ENCODE data around the gene ARHGAP10. TPM values are rescaled to one million over a fixed set of nuclear protein-coding genes. Genes with fewer than 3 reads are reported as not detected.
A peak's percentile ranks its signal among the peaks of the same experiment; 100 is the strongest.

Gene ARHGAP10
- total RNA-seq, 2 donors from 2014 or later: 14.6 to 23.3 TPM

GRCh38 chr4:148044912-148045352, 313.0 kb downstream of the ARHGAP10 start:
- peak; percentile 54 for ATAC-seq
- no peak for DNase-seq
- H3K9me3 ChIP-seq (ENCODE audit: control insufficient read depth, low read length, poor library complexity, severe bottlenecking): no peaks in the 10 kb centered on the region
- Mint-ChIP-seq H3K27me3 (no peaks in the 10 kb centered on the region), H3K4me3 (no peak overlapping the region), H3K4me1 (peaks cover 14% of the 10 kb centered on the region), H3K36me3 (ENCODE audit: low read depth) (peaks cover 4% of the 10 kb centered on the region), H3K27ac (no peak overlapping the region)

- no peaks in the 10 kb centered on the region for H3K27me3 Mint-ChIP-seq
- no peak overlapping the region for H3K27ac Mint-ChIP-seq
- peaks cover 2% of the 10 kb centered on the region for H3K36me3 Mint-ChIP-seq (ENCODE audit: low read depth)
- no peaks in the 10 kb centered on the region for H3K9me3 ChIP-seq (ENCODE audit: control insufficient read depth, low read length, poor library complexity, severe bottlenecking)
- ATAC-seq: no peak
- H3K4me3 Mint-ChIP-seq: no peak overlapping the region
- no peak for DNase-seq
- peaks cover 38% of the 10 kb centered on the region for H3K4me1 Mint-ChIP-seq
Observed at GRCh38 chr4:148048598-148048997, 316.7 kb downstream of the ARHGAP10 start.

- Mint-ChIP-seq H3K27ac (peak overlapping the region; percentile 85), H3K36me3 (ENCODE audit: low read depth) (peaks cover 2% of the 10 kb centered on the region), H3K4me3 (no peak overlapping the region), H3K4me1 (peaks cover 46% of the 10 kb centered on the region), H3K27me3 (no peaks in the 10 kb centered on the region)
- no peak for ATAC-seq
- no peak for DNase-seq
- no peaks in the 10 kb centered on the region for H3K9me3 ChIP-seq (ENCODE audit: control insufficient read depth, low read length, poor library complexity, severe bottlenecking)
Observed at GRCh38 chr4:148051403-148051802, 319.5 kb downstream of the ARHGAP10 start.

DNA sequence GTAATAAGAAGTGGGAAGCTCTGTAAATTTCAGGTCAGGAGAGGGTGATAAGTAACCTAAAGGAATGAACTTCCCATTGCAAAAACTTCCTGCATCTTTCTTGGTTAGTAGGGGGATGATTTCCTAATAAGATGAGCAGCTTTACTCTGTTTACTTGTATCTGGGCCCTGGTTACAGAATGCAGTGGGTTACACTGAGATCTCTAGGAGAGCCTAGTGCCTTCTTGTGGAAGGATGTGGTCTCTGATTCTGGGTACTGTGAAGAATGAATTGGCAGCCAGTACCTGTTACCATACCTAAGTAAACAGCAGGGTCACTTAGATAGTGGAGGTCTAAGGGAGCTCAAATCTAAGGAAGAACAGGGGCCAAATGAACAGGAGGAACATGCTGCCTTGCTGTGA, 320.6 kb downstream of the ARHGAP10 start:
- Mint-ChIP-seq H3K27me3 (no peaks in the 10 kb centered on the region), H3K36me3 (ENCODE audit: low read depth) (peaks cover 2% of the 10 kb centered on the region), H3K4me1 (peaks cover 48% of the 10 kb centered on the region), H3K27ac (peak overlapping the region; percentile 85), H3K4me3 (peak overlapping the region; percentile 73)
- ATAC-seq (peak; percentile 85), DNase-seq (no peak)
- no peaks in the 10 kb centered on the region for H3K9me3 ChIP-seq (ENCODE audit: control insufficient read depth, low read length, poor library complexity, severe bottlenecking)

DNA sequence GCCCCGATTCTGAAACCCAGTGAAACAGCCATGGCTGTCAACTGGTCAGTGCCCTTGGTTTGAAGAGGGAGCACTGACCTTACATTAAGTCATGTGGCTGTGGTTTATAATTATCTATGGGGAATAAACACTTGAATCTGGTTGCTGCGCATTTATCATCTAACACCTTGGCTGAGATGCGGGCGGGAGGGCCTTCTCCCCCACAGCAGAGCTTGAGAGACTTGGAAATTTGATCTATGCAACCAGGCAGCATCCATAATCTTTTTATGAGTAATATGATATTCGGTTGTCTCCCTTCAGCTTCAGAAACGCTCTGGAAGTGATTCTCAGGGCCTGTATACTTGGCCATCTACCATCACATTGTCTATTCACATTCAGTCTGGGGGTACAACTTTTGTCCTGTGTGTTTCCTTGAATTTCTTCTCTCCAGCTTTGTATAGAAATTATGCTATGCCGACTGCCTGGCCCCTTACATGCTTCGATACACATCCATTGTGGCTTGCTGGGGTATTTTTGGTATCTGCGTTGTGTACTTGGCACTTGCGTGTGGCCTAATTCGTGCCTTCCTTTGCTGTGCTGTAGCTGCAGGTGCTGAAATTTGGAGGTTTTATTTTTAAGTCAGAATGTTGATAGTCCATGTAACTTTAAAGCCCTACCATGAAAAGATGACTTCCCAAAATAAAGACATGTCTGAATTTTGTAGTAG, 321.6 kb downstream of the ARHGAP10 start:
- Mint-ChIP-seq H3K27me3 (no peaks in the 10 kb centered on the region), H3K4me3 (peak overlapping the region; percentile 44), H3K36me3 (ENCODE audit: low read depth) (peaks cover under 1% of the 10 kb centered on the region), H3K4me1 (peaks cover 57% of the 10 kb centered on the region), H3K27ac (peak overlapping the region; percentile 85)
- H3K9me3 ChIP-seq (ENCODE audit: control insufficient read depth, low read length, poor library complexity, severe bottlenecking): no peaks in the 10 kb centered on the region
- ATAC-seq (no peak), DNase-seq (no peak)

DNA sequence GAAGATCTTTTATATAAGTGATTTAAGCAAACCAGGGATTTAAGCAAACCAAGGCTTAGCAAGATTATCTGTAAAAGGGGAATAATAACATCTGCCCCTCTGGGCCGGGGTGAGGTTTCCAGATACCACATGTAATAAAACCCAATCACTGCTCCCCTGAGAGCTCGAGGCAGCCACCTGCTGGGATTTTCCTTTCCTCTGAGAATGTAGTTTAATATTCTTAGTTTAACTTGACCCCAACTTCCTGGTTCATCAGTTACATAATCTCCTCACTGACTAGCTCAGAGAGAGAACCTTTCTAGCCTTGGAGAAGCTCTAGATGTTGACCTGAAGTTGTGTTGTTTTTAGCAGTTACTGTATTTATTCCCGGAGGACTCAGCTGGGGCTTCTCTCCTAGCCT, 322.4 kb downstream of the ARHGAP10 start:
- peak; percentile 9 for ATAC-seq
- H3K4me3 Mint-ChIP-seq: peak overlapping the region; percentile 44
- H3K27me3 Mint-ChIP-seq: no peaks in the 10 kb centered on the region
- peaks cover 64% of the 10 kb centered on the region for H3K4me1 Mint-ChIP-seq
- peak overlapping the region; percentile 85 for H3K27ac Mint-ChIP-seq
- DNase-seq: no peak
- no peaks in the 10 kb centered on the region for H3K9me3 ChIP-seq (ENCODE audit: control insufficient read depth, low read length, poor library complexity, severe bottlenecking)
- H3K36me3 Mint-ChIP-seq (ENCODE audit: low read depth): no peaks in the 10 kb centered on the region

- ATAC-seq (no peak), DNase-seq (no peak)
- no peaks in the 10 kb centered on the region for H3K36me3 Mint-ChIP-seq (ENCODE audit: low read depth)
- H3K4me3 Mint-ChIP-seq: peak overlapping the region; percentile 15
- H3K4me1 Mint-ChIP-seq: peaks cover 69% of the 10 kb centered on the region
- H3K27me3 Mint-ChIP-seq: no peaks in the 10 kb centered on the region
- peak overlapping the region; percentile 85 for H3K27ac Mint-ChIP-seq
- H3K9me3 ChIP-seq (ENCODE audit: control insufficient read depth, low read length, poor library complexity, severe bottlenecking): no peaks in the 10 kb centered on the region
Observed at GRCh38 chr4:148055844-148056243, 324.0 kb downstream of the ARHGAP10 start.

DNA sequence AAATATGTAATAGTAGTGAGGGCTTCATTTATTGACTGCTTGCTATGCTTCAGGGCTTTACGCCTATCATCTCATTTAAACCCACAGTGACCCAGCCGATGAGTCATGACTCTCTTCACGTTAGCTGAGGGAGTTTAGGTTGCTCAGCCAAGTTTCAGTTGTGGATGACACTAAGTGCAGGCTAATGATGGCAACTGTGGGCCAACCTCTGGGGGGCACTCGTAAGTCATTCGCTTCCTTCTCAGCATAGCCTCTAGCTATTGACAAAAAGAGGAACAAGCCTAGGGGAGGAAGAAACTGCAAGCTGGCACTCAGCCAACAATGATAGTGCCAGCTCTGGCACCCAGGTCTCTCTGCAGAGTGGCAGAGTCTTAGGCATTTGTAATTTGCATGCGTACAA, 325.0 kb downstream of the ARHGAP10 start:
- Mint-ChIP-seq H3K27ac (peak overlapping the region; percentile 85), H3K4me1 (peaks cover 70% of the 10 kb centered on the region), H3K36me3 (ENCODE audit: low read depth) (no peaks in the 10 kb centered on the region), H3K4me3 (peak overlapping the region; percentile 64), H3K27me3 (no peaks in the 10 kb centered on the region)
- ATAC-seq (peak; percentile 62), DNase-seq (peak in 2 of 3 donors; percentile 26)
- H3K9me3 ChIP-seq (ENCODE audit: control insufficient read depth, low read length, poor library complexity, severe bottlenecking): no peaks in the 10 kb centered on the region

GRCh38 chr4:148057516-148057915, 325.6 kb downstream of the ARHGAP10 start:
- Mint-ChIP-seq H3K36me3 (ENCODE audit: low read depth) (no peaks in the 10 kb centered on the region), H3K27ac (peak overlapping the region; percentile 85), H3K27me3 (no peaks in the 10 kb centered on the region), H3K4me3 (no peak overlapping the region), H3K4me1 (peaks cover 64% of the 10 kb centered on the region)
- DNase-seq: no peak
- ATAC-seq: no peak
- no peaks in the 10 kb centered on the region for H3K9me3 ChIP-seq (ENCODE audit: control insufficient read depth, low read length, poor library complexity, severe bottlenecking)

DNA sequence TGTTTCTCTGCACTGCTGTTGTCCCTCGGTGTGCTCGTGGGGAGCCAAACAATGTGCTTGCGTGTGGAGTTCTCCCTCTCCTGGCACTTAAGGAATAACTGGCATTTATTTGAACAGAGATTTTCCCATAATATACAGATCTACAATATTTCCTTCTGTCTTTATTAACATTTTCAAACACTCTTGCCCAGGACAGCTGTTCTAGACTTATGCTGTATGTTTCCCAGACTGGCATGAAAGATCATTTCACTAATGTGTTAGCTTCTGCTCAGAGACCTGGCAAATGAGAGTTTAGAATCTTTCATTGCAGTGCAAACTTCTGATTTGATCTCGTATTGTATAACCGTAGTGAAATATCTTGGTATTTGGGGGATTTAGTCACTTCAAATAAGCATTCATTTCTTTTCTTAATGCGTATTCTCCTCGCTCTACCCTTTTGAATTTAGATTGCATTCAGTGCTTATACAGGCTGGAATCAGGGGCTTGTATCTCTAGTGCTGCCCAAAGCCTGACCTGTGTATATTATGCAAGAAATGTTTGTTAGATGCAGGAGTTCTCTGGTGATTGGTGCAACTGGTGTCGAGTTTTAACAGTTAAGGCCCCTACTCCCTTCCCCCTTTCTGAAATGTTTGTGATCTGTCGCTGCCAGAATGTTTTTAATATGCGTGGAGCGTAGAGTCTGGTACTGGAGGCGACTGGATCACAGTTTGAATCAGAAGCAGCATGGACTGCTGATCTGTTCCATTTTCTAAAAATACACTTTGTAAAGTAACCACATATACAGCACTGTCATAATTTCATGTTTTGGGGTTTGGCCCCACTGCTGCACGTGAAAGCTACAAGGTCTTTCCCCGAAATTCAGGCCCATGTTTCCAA, 326.3 kb downstream of the ARHGAP10 start:
- Mint-ChIP-seq H3K4me1 (peaks cover 61% of the 10 kb centered on the region), H3K27ac (peak overlapping the region; percentile 85)

GRCh38 chr4:148059617-148060180, 327.8 kb downstream of the ARHGAP10 start:
- H3K9me3 ChIP-seq (ENCODE audit: control insufficient read depth, low read length, poor library complexity, severe bottlenecking): no peaks in the 10 kb centered on the region
- no peak for ATAC-seq
- Mint-ChIP-seq H3K4me3 (peak overlapping the region; percentile 28), H3K4me1 (peaks cover 51% of the 10 kb centered on the region), H3K36me3 (ENCODE audit: low read depth) (no peaks in the 10 kb centered on the region), H3K27me3 (no peaks in the 10 kb centered on the region), H3K27ac (peak overlapping the region; percentile 85)
- no peak for DNase-seq

More for the DNA sequence above, 326.3 kb downstream of the ARHGAP10 start:
- Mint-ChIP-seq H3K36me3 (ENCODE audit: low read depth) (no peaks in the 10 kb centered on the region), H3K27me3 (no peaks in the 10 kb centered on the region), H3K4me3 (peak overlapping the region; percentile 9)
- no peaks in the 10 kb centered on the region for H3K9me3 ChIP-seq (ENCODE audit: control insufficient read depth, low read length, poor library complexity, severe bottlenecking)
- no peak for DNase-seq
- no peak for ATAC-seq

DNA sequence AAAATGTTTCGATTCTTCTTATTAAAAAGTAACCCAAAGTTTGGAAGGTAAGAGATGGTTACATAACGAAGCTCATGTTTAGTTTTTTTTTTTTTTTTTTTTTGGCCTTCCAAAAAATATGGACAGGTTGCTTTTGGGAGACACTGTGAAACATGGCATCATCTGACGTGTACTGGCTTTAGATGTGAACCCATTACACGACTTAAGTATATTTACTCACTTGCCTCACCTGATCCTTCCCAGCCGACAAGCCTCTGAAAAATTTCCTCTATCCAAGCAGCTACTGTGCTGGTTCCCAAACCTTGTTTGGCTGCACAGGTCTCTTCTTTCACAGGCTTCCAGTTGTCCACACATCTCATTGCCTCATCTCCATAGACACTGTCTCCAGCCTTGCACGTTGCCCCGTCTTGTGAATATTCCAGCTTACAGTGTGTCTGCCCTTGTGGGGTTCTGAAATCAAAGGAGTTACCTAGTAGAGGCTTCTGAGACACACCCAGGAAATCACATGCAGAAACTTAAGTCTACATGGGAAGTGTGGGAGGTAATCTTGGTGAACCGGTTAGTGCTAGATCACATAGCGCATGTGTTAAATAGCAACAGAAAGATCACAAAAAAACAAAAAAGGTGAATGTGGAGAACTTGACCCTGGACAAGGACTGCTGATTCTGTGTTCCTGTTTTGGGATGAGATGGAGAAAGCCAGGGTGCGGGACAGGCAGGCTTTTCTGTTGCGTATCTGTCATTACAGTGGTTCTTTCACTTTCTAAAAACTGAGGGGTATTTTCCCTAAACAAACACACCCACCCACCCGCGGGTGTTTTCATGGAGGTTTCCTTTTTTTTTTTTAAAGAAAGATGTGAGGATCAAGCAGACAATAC, 328.6 kb downstream of the ARHGAP10 start:
- H3K4me3 Mint-ChIP-seq: peak overlapping the region; percentile 80
- DNase-seq: no peak
- ATAC-seq: peak; percentile 80
- peaks cover 55% of the 10 kb centered on the region for H3K4me1 Mint-ChIP-seq
- no peaks in the 10 kb centered on the region for H3K9me3 ChIP-seq (ENCODE audit: control insufficient read depth, low read length, poor library complexity, severe bottlenecking)
- no peaks in the 10 kb centered on the region for H3K27me3 Mint-ChIP-seq
- peaks cover 4% of the 10 kb centered on the region for H3K36me3 Mint-ChIP-seq (ENCODE audit: low read depth)
- peak overlapping the region; percentile 85 for H3K27ac Mint-ChIP-seq
